K562 (cell line): ENCODE data around the gene COA7. TPM values are rescaled to one million over a fixed set of nuclear protein-coding genes. Genes with fewer than 3 reads are reported as not detected.

Source experiments
- ATF7 ChIP-seq: fragments of 450-650 bp; IDR thresholded peaks from 2 replicates; pipeline ENCODE4 v1.7.1; 2014; ENCODE audit warnings: mild to moderate bottlenecking, moderate library complexity
- CCAR2 ChIP-seq: fragments of 200-400 bp; formaldehyde crosslinking; IDR thresholded peaks from 2 replicates; pipeline ENCODE4 v1.6.1; 2017; ENCODE audit warnings: mild to moderate bottlenecking, low read depth, low read length
- EP400 ChIP-seq: fragments of 450-650 bp; IDR thresholded peaks from 2 replicates; pipeline ENCODE4 v1.6.1; 2017; ENCODE audit warnings: antibody characterized with exemption, mild to moderate bottlenecking, moderate library complexity
- ETV1 ChIP-seq: fragments of 450-650 bp; conservative IDR thresholded peaks from 2 replicates; pipeline ENCODE4 v1.6.1; 2016; ENCODE audit warnings: missing genetic modification characterization, control low read depth, low read depth, missing compliant biosample characterization
- JUN ChIP-seq, 2 experiments: sonication (generic) in 1 of 2; formaldehyde crosslinking in 1 of 2; IDR thresholded peaks; 2 replicates each; pipeline versions ENCODE4 v1.6.1 to v1.8.0; 2012 to 2022; ENCODE audit warnings: borderline replicate concordance in 2 of 2, mild to moderate bottlenecking in 2 of 2, improper control_type of control experiment in 1 of 2, low read depth in 1 of 2, low read length in 1 of 2, missing genetic modification reagents in 1 of 2
- KDM1A ChIP-seq, 2 experiments: fragments of 450-650 bp; IDR thresholded peaks; 2 replicates each; pipeline ENCODE4 v1.6.1; 2016; ENCODE audit warnings: mild to moderate bottlenecking in 2 of 2
- MAFK ChIP-seq: IDR thresholded peaks from 2 replicates; pipeline ENCODE4 v1.6.1; 2011; ENCODE audit warnings: low read length, improper control_type of control experiment
- MBD2 ChIP-seq: sonication (generic); IDR thresholded peaks from 2 replicates; pipeline ENCODE4 v1.6.1; 2016; ENCODE audit warnings: low read depth, borderline replicate concordance
- NCOR1 ChIP-seq: fragments of 450-650 bp; IDR thresholded peaks from 2 replicates; pipeline ENCODE4 v1.6.1; 2016; ENCODE audit warnings: mild to moderate bottlenecking, moderate library complexity
- NFRKB ChIP-seq: fragments of 450-650 bp; IDR thresholded peaks from 2 replicates; pipeline ENCODE4 v1.6.1; 2016; ENCODE audit warnings: low read depth
- NR2C1 ChIP-seq, 2 experiments: fragments of 450-650 bp; IDR thresholded peaks; 2 replicates each; pipeline ENCODE4 v1.6.1; 2017; ENCODE audit warnings: mild to moderate bottlenecking in 2 of 2, antibody characterized with exemption in 1 of 2, inconsistent platforms in 1 of 2, missing compliant biosample characterization in 1 of 2, missing genetic modification characterization in 1 of 2
- NR4A1 ChIP-seq, 2 experiments: fragments of 250-450 bp in 1 of 2; fragments of 450-650 bp in 1 of 2; sonication (Bioruptor Pico) in 1 of 2; IDR thresholded peaks; 2 replicates each; pipeline versions ENCODE4 v1.4.0 to v1.6.1; 2016 to 2020; ENCODE audit warnings: mild to moderate bottlenecking in 2 of 2, missing compliant biosample characterization in 1 of 2, missing genetic modification characterization in 1 of 2, moderate library complexity in 1 of 2
- SMARCE1 ChIP-seq: fragments of 450-650 bp; IDR thresholded peaks from 2 replicates; pipeline ENCODE4 v1.7.1; 2016; ENCODE audit warnings: mild to moderate bottlenecking
- SOX6 ChIP-seq: fragments of 450-650 bp; IDR thresholded peaks from 2 replicates; pipeline ENCODE4 v1.6.1; 2014; ENCODE audit warnings: mild to moderate bottlenecking
- SP2 ChIP-seq: IDR thresholded peaks from 2 replicates; pipeline ENCODE4 v1.6.1; 2011; ENCODE audit warnings: mild to moderate bottlenecking, low read depth, low read length, moderate library complexity; ENCODE audit not compliant: poor library complexity, severe bottlenecking; ENCODE audit errors: extremely low read depth
- SRF ChIP-seq, 2 experiments: fragments of 250-450, 450-650 bp in 1 of 2; sonication (Bioruptor Pico) in 1 of 2; sonication (generic) in 1 of 2; formaldehyde crosslinking; IDR thresholded peaks; 2 replicates each; pipeline versions ENCODE4 v1.5.0 to v1.5.1; 2020 to 2022; ENCODE audit warnings: mild to moderate bottlenecking in 1 of 2, missing genetic modification reagents in 1 of 2
- XRCC5 ChIP-seq: fragments of 200-400 bp; formaldehyde crosslinking; IDR thresholded peaks from 2 replicates; pipeline ENCODE4 v1.6.1; 2017; ENCODE audit warnings: low read depth, mild to moderate bottlenecking, low read length
- ZBTB7A ChIP-seq: IDR thresholded peaks from 2 replicates; pipeline ENCODE4 v1.6.1; 2011; ENCODE audit warnings: low read depth, mild to moderate bottlenecking, low read length, moderate library complexity, borderline replicate concordance; ENCODE audit not compliant: control insufficient read depth
- ZNF263 ChIP-seq: sonication (generic); formaldehyde crosslinking; IDR thresholded peaks from 2 replicates; pipeline ENCODE4 v1.8.0; 2022; ENCODE audit warnings: mild to moderate bottlenecking, missing genetic modification reagents, borderline replicate concordance
- polyA plus RNA-seq, 8 experiments: library from polyadenylated mRNA; depleted of rRNA in 4 of 8; stranded (reverse) in 5 of 8; unstranded in 3 of 8; fragments of >200 nt; fragmentation: Nextera tagmentation in 2 of 8; fragmentation: Illumina TruSeq in 1 of 8; extraction: Ambion mirVana in 2 of 8; extraction: Trizol in 1 of 8; gene quantifications; 2 replicates each; pipeline versions ENCODE4 v1.2.1 to v1.2.3, GENCODE V29; 2011 to 2014; ENCODE audit warnings: inconsistent platforms in 1 of 8, missing spikeins in 1 of 8
- total RNA-seq, 7 experiments: library from RNA; depleted of rRNA in 6 of 7; stranded (reverse); fragments of >200 nt in 6 of 7; fragmentation: Illumina TruSeq in 2 of 7; extraction: Trizol in 2 of 7; gene quantifications; 2 replicates each; pipeline versions ENCODE4 v1.2.1 to v1.2.3, GENCODE V29; 2011 to 2021; ENCODE audit warnings: low replicate concordance in 1 of 7
- TF ChIP-seq, protein P1 (sequence below), 2 experiments: fragments of 450-650 bp; IDR thresholded peaks; 2 replicates each; pipeline ENCODE4 v1.6.1; 2018; ENCODE audit warnings: mild to moderate bottlenecking in 2 of 2, low read depth in 1 of 2; ENCODE audit not compliant: partially characterized antibody in 2 of 2
- TF ChIP-seq, protein P2 (sequence below): fragments of 200-800 bp; sonication (Bioruptor generic); IDR thresholded peaks from 2 replicates; pipeline ENCODE4 v1.6.1; 2017; ENCODE audit warnings: missing genetic modification characterization, missing compliant biosample characterization

Gene COA7
- total and polyA plus RNA-seq, 9 of the 15 experiments (the other 6 are each of a cell fraction or from before 2014, with no cell fraction given), result 19.4 to 82.8 (median 51.0) TPM

DNA sequence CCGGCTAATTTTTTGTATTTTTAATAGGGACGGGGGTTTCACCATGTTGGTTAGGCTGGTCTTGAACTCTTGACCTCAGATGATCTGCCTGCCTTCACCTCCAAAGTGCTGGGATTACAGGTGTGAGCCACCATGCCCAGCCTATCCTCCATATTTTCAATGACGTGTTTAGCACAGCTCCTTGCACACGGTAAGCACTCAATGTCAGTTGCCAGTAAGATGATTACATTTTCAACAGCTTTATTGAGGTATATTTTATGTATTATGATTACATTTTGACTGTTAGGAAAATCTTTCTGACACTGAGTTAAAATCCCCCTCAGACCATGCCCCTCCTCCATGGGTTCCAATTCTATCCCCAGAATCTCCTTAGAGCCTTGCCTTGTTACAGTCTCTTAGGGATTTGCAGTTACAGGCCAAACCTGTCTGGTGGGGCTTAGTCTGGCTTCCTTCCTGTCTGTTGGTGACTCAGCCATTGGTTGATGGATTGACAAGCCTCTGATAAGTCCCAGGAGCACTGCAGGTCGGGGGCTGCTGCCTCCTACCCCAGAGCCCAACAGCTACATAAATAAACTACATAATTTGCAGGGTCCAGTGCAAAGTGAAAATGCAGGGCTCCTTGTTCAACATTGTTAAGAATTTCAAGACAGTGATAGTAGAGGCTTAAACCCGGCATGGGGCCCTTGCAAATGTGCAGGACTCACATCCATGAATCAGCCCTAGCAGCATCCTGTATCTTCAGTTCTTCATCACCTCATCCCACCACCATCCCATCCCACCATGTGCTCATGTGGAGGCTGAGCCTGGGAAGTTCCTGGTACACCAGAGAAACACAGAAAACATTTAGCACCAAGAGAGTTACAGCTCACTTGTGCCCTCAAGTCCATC, 23.4 kb downstream of the COA7 start (continued):
- TF ChIP-seq, protein P1, sequence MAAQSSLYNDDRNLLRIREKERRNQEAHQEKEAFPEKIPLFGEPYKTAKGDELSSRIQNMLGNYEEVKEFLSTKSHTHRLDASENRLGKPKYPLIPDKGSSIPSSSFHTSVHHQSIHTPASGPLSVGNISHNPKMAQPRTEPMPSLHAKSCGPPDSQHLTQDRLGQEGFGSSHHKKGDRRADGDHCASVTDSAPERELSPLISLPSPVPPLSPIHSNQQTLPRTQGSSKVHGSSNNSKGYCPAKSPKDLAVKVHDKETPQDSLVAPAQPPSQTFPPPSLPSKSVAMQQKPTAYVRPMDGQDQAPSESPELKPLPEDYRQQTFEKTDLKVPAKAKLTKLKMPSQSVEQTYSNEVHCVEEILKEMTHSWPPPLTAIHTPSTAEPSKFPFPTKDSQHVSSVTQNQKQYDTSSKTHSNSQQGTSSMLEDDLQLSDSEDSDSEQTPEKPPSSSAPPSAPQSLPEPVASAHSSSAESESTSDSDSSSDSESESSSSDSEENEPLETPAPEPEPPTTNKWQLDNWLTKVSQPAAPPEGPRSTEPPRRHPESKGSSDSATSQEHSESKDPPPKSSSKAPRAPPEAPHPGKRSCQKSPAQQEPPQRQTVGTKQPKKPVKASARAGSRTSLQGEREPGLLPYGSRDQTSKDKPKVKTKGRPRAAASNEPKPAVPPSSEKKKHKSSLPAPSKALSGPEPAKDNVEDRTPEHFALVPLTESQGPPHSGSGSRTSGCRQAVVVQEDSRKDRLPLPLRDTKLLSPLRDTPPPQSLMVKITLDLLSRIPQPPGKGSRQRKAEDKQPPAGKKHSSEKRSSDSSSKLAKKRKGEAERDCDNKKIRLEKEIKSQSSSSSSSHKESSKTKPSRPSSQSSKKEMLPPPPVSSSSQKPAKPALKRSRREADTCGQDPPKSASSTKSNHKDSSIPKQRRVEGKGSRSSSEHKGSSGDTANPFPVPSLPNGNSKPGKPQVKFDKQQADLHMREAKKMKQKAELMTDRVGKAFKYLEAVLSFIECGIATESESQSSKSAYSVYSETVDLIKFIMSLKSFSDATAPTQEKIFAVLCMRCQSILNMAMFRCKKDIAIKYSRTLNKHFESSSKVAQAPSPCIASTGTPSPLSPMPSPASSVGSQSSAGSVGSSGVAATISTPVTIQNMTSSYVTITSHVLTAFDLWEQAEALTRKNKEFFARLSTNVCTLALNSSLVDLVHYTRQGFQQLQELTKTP (IDR thresholded peaks at IDR 0.05; ENCODE audit: low read depth in 1 of 2, partially characterized antibody in 2 of 2), result peak in 1 of 2 experiments; percentile 56
- TF ChIP-seq ETV1 (peak; percentile 89), ZBTB7A (peak; percentile 30; the same call in 1 of the 2 replicates), SRF (CRISPR knock-in tag; IDR thresholded peaks at IDR 0.05) (no peak), ZNF263 (peak; percentile 51; the same call in 1 of the 2 replicates), KDM1A (IDR thresholded peaks at IDR 0.05) (peak; percentile 59 to 74), SOX6 (peak; percentile 44; the same call in 1 of the 2 replicates), XRCC5 (0 out of 2 replicates have a peak, but pooled peaks have one; percentile 3), MBD2 (peak; percentile 21; the same call in 1 of the 2 replicates), NFRKB (0 out of 2 replicates have a peak, but pooled peaks have one; percentile 52), JUN (IDR thresholded peaks at IDR 0.05; ENCODE audit: borderline replicate concordance, low read depth, low read length) (peak; percentile 65; the same call in 1 of the 2 replicates), JUN (CRISPR knock-in tag; IDR thresholded peaks at IDR 0.05; ENCODE audit: borderline replicate concordance) (no peak), CCAR2 (no peak), NCOR1 (peak; percentile 87), NR4A1 (CRISPR knock-in tag; IDR thresholded peaks at IDR 0.05) (no peak), NR4A1 (tag; IDR thresholded peaks at IDR 0.05) (peak; percentile 74; the same call in 1 of the 2 replicates), SMARCE1 (peak; percentile 87), SP2 (no peak), EP400 (peak; percentile 46), MAFK (peak; percentile 15; the same call in 1 of the 2 replicates), ATF7 (peak; percentile 24; the same call in 1 of the 2 replicates), NR2C1 (IDR thresholded peaks at IDR 0.05) (0 out of 2 replicates have a peak, but pooled peaks have one; percentile 27), NR2C1 (tag; IDR thresholded peaks at IDR 0.05) (no peak)
- TF ChIP-seq, protein P2, sequence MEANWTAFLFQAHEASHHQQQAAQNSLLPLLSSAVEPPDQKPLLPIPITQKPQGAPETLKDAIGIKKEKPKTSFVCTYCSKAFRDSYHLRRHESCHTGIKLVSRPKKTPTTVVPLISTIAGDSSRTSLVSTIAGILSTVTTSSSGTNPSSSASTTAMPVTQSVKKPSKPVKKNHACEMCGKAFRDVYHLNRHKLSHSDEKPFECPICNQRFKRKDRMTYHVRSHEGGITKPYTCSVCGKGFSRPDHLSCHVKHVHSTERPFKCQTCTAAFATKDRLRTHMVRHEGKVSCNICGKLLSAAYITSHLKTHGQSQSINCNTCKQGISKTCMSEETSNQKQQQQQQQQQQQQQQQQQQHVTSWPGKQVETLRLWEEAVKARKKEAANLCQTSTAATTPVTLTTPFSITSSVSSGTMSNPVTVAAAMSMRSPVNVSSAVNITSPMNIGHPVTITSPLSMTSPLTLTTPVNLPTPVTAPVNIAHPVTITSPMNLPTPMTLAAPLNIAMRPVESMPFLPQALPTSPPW (CRISPR knock-in tag), result peak; percentile 28; the same call in 1 of the 2 replicates
